ENCODE measurements around the gene LAPTM4A. TPM values are rescaled to one million over a fixed set of nuclear protein-coding genes. Genes with fewer than 3 reads are reported as not detected.

LAPTM4A gene
- total and polyA plus RNA-seq, 2 of the 4 experiments (the other 2 are of a cell fraction), result 97.7 to 401 TPM

DNA sequence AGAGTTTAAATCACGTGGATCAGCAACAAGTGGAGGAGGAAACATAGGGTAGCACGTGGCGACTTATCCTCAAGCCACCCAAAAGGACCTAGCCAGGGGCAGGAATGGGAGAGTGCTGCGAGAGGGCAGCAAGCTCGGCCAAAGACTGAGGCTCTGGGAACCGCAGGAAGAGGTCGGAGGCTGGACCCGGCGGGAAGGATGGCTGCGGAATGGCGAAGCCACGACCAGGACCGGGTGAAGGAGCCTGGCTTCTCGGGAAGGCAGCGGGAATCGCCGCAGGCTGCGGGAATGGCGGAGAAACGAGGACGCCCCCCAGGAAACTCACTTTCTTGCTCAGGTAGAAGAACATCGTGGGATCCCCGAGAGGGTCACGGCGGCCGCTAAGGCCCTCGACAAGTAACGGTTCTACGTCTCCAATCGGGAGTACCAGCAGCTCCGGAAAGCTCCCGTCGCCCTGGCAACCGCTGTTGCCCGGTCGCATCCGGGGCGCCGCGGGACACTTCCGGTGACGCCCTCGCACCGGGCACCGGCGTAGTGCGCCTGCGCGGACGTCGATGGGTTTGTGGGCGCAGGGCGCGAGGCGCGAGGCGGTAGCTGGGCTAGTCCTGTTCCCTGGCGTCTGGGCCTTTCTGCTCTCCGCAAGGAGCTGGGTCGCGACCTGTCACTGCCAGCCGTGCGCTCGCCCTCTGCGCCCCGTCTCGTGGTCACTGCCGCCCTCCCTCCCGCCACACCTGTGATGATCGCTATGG, 61.6 kb downstream of the LAPTM4A start, which contains the start of gene WDR35:
Gene WDR35 (minus strand): TSS at position 439 of the 749 bp plus-strand sequence. CDS start 90 bp downstream, at position 349.
- POLR2A ChIA-PET (ENCODE audit: unreplicated experiment), result interaction anchor here (1.0 kb wide), 1 partner anchor 17 kb away, joined by 3 read pairs; no protein-coding TSS in a partner anchor

More for the DNA sequence above, 61.6 kb downstream of the LAPTM4A start, which contains the start of gene WDR35:
- Histone ChIP-seq H4K20me1 (ENCODE audit: insufficient read depth, low read length) (no peaks in the 10 kb centered on the region), H3K79me1 (ENCODE audit: low read depth in 1 of 2, low read length in 2 of 2) (peaks cover 8 to 25% of the 10 kb centered on the region in 2 experiments), H3K4me3 (ENCODE audit: insufficient read depth, low read depth, low read length) (peak within 1 kb of the TSS; percentile 95), H3K9me3 (ENCODE audit: control insufficient read depth, insufficient read depth, low read length) (no peaks in the 10 kb centered on the region), H3K9ac (ENCODE audit: low read depth, low read length) (peak within 1 kb of the TSS; percentile 82), H3K4ac (ENCODE audit: low read depth, low read length) (peak within 1 kb of the TSS; percentile 91), H2BK20ac (ENCODE audit: low read depth, low read length) (no peak within 1 kb of the TSS), H3K27ac (ENCODE audit: insufficient read depth, low read length) (peak within 1 kb of the TSS; percentile 57), H3K27me3 (ENCODE audit: control insufficient read depth, insufficient read depth, low read length) (no peaks in the 10 kb centered on the region), H2AK9ac (replicated peaks; ENCODE audit: low read depth, low read length, poor library complexity) (peak within 1 kb of the TSS; percentile 74), H3K4me1 (ENCODE audit: control insufficient read depth, insufficient read depth, low read length) (peaks cover 2% of the 10 kb centered on the region; the same call in 1 of the 2 replicates), H2BK5ac (ENCODE audit: low read depth, low read length, poor library complexity, severe bottlenecking) (peak within 1 kb of the TSS; percentile 55), H3K9me1 (ENCODE audit: insufficient read depth, low read length) (no peaks in the 10 kb centered on the region), H3K14ac (replicated peaks; ENCODE audit: low read depth, low read length) (peak within 1 kb of the TSS; percentile 81), H4K91ac (ENCODE audit: insufficient read depth, low read depth, low read length) (peak within 1 kb of the TSS; percentile 77; the same call in 1 of the 2 replicates), H3K4me2 (ENCODE audit: low read depth, low read length) (peak within 1 kb of the TSS; percentile 80), H4K5ac (ENCODE audit: low read depth, low read length) (peak within 1 kb of the TSS; percentile 92), H3K56ac (ENCODE audit: extremely low read depth, insufficient read depth, low read length) (peak within 1 kb of the TSS; percentile 63), H3K18ac (ENCODE audit: low read depth, low read length) (peak within 1 kb of the TSS; percentile 48), H4K8ac (ENCODE audit: low read depth in 2 of 2, low read length in 2 of 2) (peak within 1 kb of the TSS; percentile 92 to 99), H2BK120ac (ENCODE audit: low read depth, low read length) (peak within 1 kb of the TSS; percentile 45; the same call in 1 of the 2 replicates), H3K36me3 (ENCODE audit: control insufficient read depth, insufficient read depth, low read length) (peaks cover 2% of the 10 kb centered on the region; the same call in 1 of the 2 replicates), H2AK5ac (ENCODE audit: low read depth, low read length) (peak within 1 kb of the TSS; percentile 20; the same call in 1 of the 2 replicates), H2BK15ac (ENCODE audit: low read depth, low read length) (no peak within 1 kb of the TSS), H3K23ac (ENCODE audit: low read depth, low read length) (peak within 1 kb of the TSS; percentile 74), H2AFZ (replicated peaks; ENCODE audit: low read length, poor library complexity) (peak within 1 kb of the TSS; percentile 97)
- no TSS peak for BruUV-seq (replicated peaks)
- peak; percentile 90 for ATAC-seq (ENCODE audit: low read depth)
- 0% methylated on average over 17 of the region's 70 CpGs; no CpG with 5 or more reads in 1 of the 2 experiments for WGBS, 2 experiments (ENCODE audit: extremely low coverage in 2 of 2, insufficient read length in 1 of 2)
- DNase-seq, result peak; percentile 79
- CTCF ChIA-PET, result interaction anchor here (0.6 to 0.7 kb wide), 2 partner anchors 26 to 1636 kb away, joined by 3 read pairs; no protein-coding TSS in a partner anchor
- dilution Hi-C loops (cut with HindIII; ENCODE audit: low sequenced_read_pairs, unreplicated experiment), result no loop called here
- in situ Hi-C loops (cut with MboI; ENCODE audit: low sequenced_read_pairs), result no loop called here
- TF ChIP-seq RCOR1 (IDR thresholded peaks at IDR 0.05; ENCODE audit: insufficient replicate concordance, low read length), result no peak
- TF ChIP-seq RAD21 (IDR thresholded peaks at IDR 0.05; ENCODE audit: low read length), result no peak
- TF ChIP-seq FOS (IDR thresholded peaks at IDR 0.05; ENCODE audit: low read depth, low read length), result no peak
- TF ChIP-seq, protein P1, sequence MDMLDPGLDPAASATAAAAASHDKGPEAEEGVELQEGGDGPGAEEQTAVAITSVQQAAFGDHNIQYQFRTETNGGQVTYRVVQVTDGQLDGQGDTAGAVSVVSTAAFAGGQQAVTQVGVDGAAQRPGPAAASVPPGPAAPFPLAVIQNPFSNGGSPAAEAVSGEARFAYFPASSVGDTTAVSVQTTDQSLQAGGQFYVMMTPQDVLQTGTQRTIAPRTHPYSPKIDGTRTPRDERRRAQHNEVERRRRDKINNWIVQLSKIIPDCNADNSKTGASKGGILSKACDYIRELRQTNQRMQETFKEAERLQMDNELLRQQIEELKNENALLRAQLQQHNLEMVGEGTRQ (IDR thresholded peaks at IDR 0.05; ENCODE audit: low read depth, low read length), result peak; percentile 6; the same call in 1 of the 2 replicates
- TF ChIP-seq NFE2L2 (IDR thresholded peaks at IDR 0.05; ENCODE audit: low read depth, low read length), result no peak
- TF ChIP-seq POLR2A (IDR thresholded peaks at IDR 0.05; ENCODE audit: low read depth, low read length), result peak; percentile 25; the same call in 1 of the 2 replicates
- TF ChIP-seq MAZ (IDR thresholded peaks at IDR 0.05; ENCODE audit: borderline replicate concordance, low read depth, low read length), result no peak; the same call in 1 of the 2 replicates
- TF ChIP-seq MXI1 (IDR thresholded peaks at IDR 0.05; ENCODE audit: borderline replicate concordance, low read depth, low read length), result peak; percentile 82; the same call in 1 of the 2 replicates
- intact Hi-C loops (cut with micrococcal nuclease), result loop anchor here (2.0 kb wide), 1 partner anchor 33 kb away; no protein-coding TSS in a partner anchor
